ENCODE results near the gene EGFL7.

The EGFL7 gene

GRCh38 chr9:136684339-136684738 lies 21.6 kb downstream of the EGFL7 start:
- DNase-seq (ENCODE audit: low read depth) = no peak
- in situ Hi-C loops (cut with HindIII; ENCODE audit: low sequenced_read_pairs) = no loop called here
- no peak for TF ChIP-seq CTCF (IDR thresholded peaks at IDR 0.05; ENCODE audit: low read depth, low read length, missing control alignments)
- H3K4me3 ChIP-seq (ENCODE audit: low read depth, low read length) = no peak overlapping the region

GRCh38 chr9:136684799-136685198 lies 22.1 kb downstream of the EGFL7 start:
- DNase-seq (ENCODE audit: low read depth) = no peak
- in situ Hi-C loops (cut with HindIII; ENCODE audit: low sequenced_read_pairs) = no loop called here
- TF ChIP-seq CTCF (IDR thresholded peaks at IDR 0.05; ENCODE audit: low read depth, low read length, missing control alignments) = no peak
- H3K4me3 ChIP-seq (ENCODE audit: low read depth, low read length) = no peak overlapping the region

DNA sequence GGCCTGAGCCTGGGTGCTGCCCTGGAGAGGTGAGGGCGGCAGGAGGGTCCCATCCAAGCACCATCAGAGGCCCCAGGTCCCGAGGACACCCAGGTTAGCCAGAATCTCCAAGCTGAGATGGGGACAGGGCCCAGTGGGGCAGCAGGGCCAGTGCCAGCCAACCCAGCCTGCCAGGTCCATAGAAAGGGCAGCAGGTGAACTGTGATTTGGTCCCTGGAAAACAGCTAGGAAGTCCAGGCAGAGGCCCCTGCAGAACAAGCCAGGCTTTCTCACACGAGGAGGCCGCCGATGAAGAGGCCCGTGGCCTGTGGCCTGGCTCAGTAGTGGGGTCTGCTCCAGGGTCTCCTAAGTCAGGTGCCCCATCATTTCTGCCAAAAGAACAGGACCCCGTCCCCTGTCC lies 22.5 kb downstream of the EGFL7 start:
- in situ Hi-C loops (cut with HindIII; ENCODE audit: low sequenced_read_pairs) = no loop called here
- no peak overlapping the region for H3K4me3 ChIP-seq (ENCODE audit: low read depth, low read length)
- DNase-seq (ENCODE audit: low read depth) = no peak
- TF ChIP-seq CTCF (IDR thresholded peaks at IDR 0.05; ENCODE audit: low read depth, low read length, missing control alignments) = no peak

GRCh38 chr9:136685790-136686533 lies 23.2 kb downstream of the EGFL7 start:
- in situ Hi-C loops (cut with HindIII; ENCODE audit: low sequenced_read_pairs) = no loop called here
- TF ChIP-seq CTCF (IDR thresholded peaks at IDR 0.05; ENCODE audit: low read depth, low read length, missing control alignments) = no peak
- H3K4me3 ChIP-seq (ENCODE audit: low read depth, low read length) = peak overlapping the region; percentile 66
- no peak for DNase-seq (ENCODE audit: low read depth)

DNA sequence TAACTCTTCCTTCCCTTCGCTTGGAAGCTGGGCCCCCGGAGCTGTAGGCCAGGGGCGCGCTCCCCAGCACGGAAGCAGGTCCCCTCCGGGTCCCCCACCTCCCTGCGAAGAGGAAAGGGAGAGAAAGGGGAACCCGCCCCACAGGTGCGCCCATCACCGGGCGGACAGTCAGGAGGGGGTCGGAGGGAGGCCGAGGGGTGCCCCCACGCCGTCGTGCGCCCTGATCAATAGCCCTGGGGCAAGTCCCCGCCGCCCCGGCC lies 23.7 kb downstream of the EGFL7 start:
- in situ Hi-C loops (cut with HindIII; ENCODE audit: low sequenced_read_pairs) = no loop called here
- no peak for DNase-seq (ENCODE audit: low read depth)
- TF ChIP-seq CTCF (IDR thresholded peaks at IDR 0.05; ENCODE audit: low read depth, low read length, missing control alignments) = no peak
- peak overlapping the region; percentile 66 for H3K4me3 ChIP-seq (ENCODE audit: low read depth, low read length)

DNA sequence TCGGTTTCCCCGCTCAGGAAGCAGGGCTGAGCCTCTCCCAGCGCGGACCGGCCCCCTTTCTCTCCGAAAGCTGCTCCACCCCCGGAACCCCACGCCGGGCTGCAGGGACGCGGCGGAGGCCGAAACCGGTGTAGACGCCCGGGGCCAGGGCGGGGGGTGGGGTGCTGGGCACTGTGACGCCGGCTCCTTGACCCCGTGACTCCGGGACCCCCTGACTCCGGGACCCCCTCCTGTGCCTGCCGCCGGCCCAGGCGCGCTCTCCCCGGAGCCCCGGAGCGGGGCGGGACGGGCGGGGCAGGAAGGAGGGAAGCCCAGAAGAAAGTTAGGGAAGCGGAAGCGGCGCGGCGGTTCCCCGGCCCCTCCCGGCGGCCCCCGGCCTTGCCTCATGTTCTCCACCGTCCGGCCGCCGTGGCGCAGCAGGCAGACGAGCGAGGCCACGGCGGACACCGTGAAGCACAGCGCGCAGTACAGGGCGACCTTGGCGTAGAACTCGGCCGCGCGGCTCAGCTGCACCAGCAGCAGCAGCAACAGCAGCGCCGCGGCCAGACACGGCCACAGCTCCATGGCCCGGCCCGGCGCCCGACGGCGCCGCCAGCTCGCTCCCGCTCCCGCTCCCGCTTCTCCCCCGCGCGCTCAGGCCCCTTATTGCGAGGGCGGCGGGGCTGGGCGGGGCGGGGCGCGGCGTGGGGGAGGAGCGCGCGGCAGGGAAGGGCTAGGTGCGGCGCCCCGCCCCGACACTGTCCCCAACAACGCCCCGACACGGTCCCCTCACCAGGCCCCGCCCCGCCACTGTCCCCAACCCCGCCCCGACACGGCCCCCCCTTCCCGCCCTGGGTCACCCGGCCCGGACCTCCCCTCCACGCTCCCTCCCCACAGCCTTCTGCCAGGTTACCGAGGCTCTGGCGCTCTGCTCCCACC lies 24.3 kb downstream of the EGFL7 start, which contains the start of gene AGPAT2:
TSS of gene AGPAT2 (minus strand) at position 664 of the 918 bp plus-strand sequence. CDS start at position 564, 100 bp downstream.
- no peak for TF ChIP-seq CTCF (IDR thresholded peaks at IDR 0.05; ENCODE audit: low read depth, low read length, missing control alignments)
- in situ Hi-C loops (cut with HindIII; ENCODE audit: low sequenced_read_pairs) = no loop called here
- no peak for DNase-seq (ENCODE audit: low read depth)
- peak within 1 kb of the TSS; percentile 66 for H3K4me3 ChIP-seq (ENCODE audit: low read depth, low read length)

Data from astrocyte of the cerebellum (primary cell).